Left cardiac atrium (tissue), 4 donors: ENCODE measurements around the gene CARD6. TPM values are rescaled to one million over a fixed set of nuclear protein-coding genes. Genes with fewer than 3 reads are reported as not detected.
"Not testable (repeated sequence)": the region's sequence is repeated elsewhere in the genome, so short reads cannot be mapped to it uniquely, and the experiment has no call there.

ENCODE experiments used
- ATAC-seq, 2 donors: fragments of 200-7000 bp; cut with Tn5 transposase; one replicate each; pipeline ENCODE4 v1.9.1; 2020; ENCODE audit warnings: mild to moderate bottlenecking in 2 of 2, moderate library complexity in 2 of 2
- DNase-seq: peaks from one replicate; pipeline ENCODE4 v3.0.0-alpha.2; 2020
- intact Hi-C, 2 donors: fragments of 100-400 bp; cut with DNase I; formaldehyde crosslinking; loops; one replicate each; pipeline versions ENCODE4 v1.14.1 to v1.15.1; 2022 to 2023
- long read RNA-seq: library from polyadenylated mRNA; unstranded; transcript quantifications from one replicate; pipeline ENCODE4 v2.0.0, GENCODE V29; 2021
- total RNA-seq, 2 donors: library from RNA; stranded (reverse); fragmentation: NEBNext Ultra II Directional; extraction: Animal tissue kit (Norgen Biotek cat#: 25700); gene quantifications; one replicate each; pipeline ENCODE4 v1.2.1, GENCODE V29; 2021
- donor health status: DM: no; HTN: yes; CAD: no.
- donor health status: DM: no; HTN: yes; CAD: no; lungs with severe emphysema.
- donor health status: DM: yes; HTN: yes; CAD: no.
- donor health status: Dilated cardiomyopathy.

Gene CARD6, protein sequence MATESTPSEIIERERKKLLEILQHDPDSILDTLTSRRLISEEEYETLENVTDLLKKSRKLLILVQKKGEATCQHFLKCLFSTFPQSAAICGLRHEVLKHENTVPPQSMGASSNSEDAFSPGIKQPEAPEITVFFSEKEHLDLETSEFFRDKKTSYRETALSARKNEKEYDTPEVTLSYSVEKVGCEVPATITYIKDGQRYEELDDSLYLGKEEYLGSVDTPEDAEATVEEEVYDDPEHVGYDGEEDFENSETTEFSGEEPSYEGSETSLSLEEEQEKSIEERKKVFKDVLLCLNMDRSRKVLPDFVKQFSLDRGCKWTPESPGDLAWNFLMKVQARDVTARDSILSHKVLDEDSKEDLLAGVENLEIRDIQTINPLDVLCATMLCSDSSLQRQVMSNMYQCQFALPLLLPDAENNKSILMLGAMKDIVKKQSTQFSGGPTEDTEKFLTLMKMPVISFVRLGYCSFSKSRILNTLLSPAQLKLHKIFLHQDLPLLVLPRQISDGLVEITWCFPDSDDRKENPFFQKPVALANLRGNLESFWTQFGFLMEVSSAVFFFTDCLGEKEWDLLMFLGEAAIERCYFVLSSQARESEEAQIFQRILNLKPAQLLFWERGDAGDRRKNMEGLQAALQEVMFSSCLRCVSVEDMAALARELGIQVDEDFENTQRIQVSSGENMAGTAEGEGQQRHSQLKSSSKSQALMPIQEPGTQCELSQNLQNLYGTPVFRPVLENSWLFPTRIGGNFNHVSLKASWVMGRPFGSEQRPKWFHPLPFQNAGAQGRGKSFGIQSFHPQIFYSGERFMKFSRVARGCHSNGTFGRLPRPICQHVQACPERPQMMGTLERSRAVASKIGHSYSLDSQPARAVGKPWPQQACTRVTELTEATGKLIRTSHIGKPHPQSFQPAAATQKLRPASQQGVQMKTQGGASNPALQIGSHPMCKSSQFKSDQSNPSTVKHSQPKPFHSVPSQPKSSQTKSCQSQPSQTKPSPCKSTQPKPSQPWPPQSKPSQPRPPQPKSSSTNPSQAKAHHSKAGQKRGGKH
- total RNA-seq: 10 to 100 TPM; 10.6 to 10.8 TPM
- long read RNA-seq, full-length matches to known transcripts: 1 of 4 reads
- long read RNA-seq, partial matches to known transcripts: 0 of 4 reads
- long read RNA-seq, other reads (novel, unspliced or antisense): 3 of 4 reads

DNA sequence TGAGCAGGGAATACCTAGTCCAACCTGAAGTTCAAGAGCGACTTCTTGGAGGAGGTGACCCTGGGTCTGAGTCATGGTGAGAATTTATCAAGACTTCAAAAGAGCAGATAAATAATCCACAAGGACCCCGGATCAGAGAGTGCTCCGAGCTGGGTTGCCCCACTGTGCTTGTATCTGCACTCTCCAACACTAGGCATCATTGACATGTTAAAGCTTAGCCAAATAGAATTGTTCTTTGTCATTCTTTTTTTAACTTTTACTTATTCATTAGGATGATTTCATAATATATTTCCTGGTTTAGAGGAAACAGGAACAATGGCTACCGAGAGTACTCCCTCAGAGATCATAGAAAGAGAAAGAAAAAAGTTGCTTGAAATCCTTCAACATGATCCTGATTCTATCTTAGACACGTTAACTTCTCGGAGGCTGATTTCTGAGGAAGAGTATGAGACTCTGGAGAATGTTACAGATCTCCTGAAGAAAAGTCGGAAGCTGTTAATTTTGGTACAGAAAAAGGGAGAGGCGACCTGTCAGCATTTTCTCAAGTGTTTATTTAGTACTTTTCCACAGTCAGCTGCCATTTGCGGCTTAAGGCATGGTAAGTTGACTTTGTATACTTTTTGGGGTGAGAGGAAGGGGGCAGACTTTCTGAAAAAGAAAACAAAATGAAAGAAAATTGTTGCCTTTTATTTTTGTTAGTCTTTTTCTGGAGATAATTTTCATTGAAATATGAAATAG is at the start of gene CARD6:
CARD6 (plus strand) TSS at position 300 of the 738 bp plus-strand sequence; CDS start at position 316, 16 bp downstream.
- ATAC-seq: peak; percentile 56 to 70
- intact Hi-C loops: no loop called here

DNA sequence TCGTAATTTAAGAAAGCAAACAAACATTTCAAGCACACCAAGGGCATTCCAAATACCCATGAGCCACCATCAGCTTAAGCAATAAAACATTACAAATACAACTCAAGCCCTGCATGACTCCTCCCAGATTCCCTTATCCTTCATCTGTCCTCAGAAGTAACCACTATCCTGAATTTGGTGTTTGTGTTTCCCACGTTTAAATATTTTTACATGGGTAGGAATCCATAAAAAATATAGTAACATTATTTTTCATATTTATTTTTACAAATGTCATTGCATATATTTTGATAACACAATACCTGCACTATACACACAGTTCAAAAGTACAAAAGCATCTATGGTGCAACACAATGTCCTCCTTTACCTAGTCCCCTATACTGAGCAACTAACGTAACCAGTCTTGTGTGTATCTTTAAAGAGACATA is 49.4 kb upstream of the CARD6 start:
- ATAC-seq: no peak
- no peak for DNase-seq
- intact Hi-C loops: no loop called here

More for the DNA sequence above, at the start of gene CARD6:
- no peak for DNase-seq

DNA sequence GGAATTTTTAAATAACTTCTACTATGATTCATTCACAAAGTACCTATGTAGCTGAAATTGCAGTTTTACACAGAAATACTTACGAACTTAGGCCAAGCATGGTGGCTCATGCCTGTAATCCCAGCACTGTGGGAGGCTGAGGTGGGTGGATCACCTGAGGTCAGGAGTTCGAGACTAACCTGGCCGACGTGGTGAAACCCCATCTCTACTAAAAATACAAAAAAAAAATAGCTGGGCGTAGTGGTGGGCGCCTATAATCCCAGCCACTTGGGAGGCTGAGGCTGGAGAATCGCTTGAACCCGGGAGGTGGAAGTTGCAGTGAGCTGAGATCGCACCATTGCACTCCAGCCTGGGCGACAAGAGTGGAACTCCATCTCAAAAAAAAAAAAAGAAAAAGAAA is 48.5 kb upstream of the CARD6 start:
- intact Hi-C loops, ATAC-seq, DNase-seq: not testable (repeated sequence)

DNA sequence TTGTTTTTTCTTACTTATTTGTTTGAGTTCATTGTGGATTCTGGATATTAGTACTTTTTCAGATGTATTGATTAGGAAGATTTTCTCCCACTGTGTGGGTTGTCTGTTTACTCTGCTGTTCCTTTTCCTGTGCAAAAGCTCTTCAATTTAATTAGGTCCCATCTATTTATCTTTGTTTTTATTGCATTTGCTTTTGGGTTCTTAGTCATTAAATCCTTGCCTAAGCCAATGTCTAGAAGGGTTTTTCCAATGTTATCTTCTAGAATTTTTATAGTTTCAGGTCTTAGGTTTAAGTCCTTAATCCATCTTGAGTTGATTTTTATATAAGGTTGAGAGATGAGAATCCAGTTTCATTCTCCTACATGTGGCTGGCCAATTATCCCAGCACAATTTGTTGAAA is 46.8 kb upstream of the CARD6 start:
- intact Hi-C loops, ATAC-seq, DNase-seq: not testable (repeated sequence)

DNA sequence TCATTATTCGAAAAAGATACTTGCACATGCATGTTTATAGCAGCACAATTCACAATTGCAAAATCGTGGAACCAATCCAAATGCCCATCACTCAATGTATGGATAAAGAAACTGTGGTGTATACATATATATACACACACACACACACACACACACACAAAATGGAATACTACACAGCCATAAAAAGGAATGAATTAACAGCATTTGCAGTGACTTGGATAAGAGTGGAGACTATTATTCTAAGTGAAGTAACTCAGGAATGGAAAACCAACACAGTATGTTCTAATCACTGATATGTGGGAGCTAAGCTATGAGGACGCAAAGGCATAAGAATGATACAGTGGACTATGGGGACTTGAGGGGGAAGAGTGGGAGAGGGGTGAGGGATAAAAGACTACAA is 46.3 kb upstream of the CARD6 start:
- ATAC-seq, intact Hi-C loops, DNase-seq: not testable (repeated sequence)

DNA sequence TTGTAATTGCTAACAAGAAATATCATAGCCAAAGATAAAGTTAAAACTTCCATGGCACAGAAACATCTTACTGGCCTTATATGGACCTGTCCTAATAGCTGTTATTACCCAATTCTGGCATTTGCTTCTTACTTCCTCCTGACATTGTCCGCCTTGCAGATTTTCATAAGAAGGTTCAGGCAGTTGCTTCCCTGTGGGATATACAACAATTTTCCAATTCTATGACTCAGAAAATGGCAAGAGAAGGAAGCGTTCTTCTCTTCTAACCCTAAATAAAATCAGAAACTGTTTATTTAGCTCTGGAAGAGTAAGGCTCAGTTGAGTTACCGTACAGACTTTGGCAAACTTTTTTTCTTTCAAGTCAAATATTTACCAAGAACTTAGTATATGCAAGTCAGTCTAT is 44.7 kb upstream of the CARD6 start:
- ATAC-seq (no peak), DNase-seq (no peak)
- intact Hi-C loops: no loop called here

DNA sequence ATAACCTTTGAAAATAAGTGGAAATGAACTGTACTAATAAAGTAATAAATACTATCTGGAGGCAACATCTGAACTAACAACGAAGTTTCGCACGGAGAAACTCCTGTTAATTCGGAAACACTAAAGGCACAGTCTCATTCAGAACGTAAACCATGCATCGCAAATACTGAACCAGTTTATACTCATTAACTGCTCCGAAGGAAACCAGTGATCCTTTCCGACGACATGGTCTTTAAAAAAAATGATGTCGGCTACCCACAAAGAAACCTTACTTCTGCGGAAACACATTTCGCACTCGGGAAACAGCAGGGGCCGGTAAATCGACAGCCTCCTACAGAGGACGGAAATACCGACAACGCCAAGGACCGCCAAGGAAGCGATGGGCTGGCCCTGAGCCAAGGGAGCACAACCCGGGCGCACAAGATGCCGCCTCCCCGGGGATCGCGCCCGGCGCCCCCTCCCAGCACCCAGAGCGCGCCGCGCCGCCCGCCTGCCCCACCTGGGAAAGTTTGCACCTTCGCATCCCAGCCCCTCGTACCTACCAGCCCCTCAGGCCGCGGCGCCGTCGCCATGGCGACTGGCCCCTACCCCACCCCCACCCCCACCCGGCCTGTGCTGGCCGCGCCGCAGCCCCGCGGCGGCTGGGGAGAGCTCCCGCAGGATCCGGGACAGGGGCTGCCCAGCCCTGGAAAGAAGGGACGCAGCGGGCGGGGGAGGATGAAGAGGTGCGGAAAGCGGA is 43.7 kb upstream of the CARD6 start:
- intact Hi-C loops: no loop called here
- ATAC-seq (peak; percentile 75 to 76), DNase-seq (peak; percentile 85)

DNA sequence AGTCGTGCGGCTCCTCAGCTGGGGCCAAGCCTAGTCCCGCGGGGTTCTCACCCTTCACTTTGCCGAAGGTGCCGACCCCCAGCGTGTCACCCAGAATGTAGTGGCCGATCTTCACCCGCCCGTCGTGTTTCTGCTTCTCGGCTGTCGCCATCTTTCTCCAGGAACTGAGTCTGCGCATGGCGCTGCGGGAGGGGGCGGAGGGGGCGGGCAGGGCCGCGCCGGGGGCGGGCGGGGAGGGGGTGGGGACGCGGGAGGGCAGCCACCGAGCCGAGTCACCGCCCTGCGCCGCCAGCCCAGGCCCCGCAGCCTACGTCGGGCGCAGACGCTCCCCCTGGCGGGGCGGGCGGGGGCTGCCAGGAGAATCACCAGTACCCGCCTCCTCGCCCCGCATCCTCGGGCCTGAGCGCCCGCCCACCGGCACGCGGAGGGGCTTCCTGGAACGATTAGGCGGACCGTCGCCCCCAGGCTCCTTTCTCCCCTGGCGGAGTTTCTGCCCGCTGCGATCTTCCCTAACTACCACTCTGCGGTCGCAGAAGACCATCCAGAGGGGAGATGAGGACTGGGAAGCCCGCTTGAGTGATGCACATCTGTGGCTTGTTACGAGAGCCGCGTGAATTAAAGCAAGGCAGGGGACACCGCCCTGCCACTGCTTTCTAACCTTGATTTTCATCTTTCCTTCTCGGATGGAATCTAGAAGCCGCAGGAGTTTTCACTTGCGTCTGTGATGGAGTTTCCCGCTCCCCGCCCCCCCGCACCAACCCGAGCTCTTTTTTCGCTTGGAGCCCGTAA is 43.0 kb upstream of the CARD6 start, which contains the start of gene PRKAA1:
PRKAA1 (minus strand) TSS at position 363 of the 789 bp plus-strand sequence; CDS start at position 178, 185 bp downstream.
- intact Hi-C loops: no loop called here
- peak; percentile 95 to 96 for ATAC-seq

DNA sequence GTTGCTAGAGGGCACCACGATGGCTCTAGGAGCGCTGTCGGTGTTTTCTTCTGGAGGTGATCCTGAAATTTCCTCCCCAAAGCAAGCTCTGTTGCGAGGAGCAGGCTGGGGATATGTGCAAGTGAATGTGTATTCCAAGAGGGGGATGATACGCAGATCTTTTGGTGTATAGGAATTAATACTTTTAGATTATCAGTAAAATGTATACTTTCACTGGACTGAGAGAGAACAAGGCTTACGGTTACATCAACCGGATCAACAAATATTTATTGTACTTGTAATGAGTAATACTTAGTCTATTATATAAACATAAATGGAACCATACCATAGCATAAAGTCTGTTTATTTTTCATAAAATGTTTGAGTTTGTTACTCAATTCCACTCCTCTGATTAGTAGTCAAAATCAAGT is 42.4 kb upstream of the CARD6 start:
- ATAC-seq (peak in 1 of 2 donors; percentile 70), DNase-seq (no peak)
- intact Hi-C loops: no loop called here

More for the DNA sequence above, 43.0 kb upstream of the CARD6 start, which contains the start of gene PRKAA1:
- peak; percentile 92 for DNase-seq

DNA sequence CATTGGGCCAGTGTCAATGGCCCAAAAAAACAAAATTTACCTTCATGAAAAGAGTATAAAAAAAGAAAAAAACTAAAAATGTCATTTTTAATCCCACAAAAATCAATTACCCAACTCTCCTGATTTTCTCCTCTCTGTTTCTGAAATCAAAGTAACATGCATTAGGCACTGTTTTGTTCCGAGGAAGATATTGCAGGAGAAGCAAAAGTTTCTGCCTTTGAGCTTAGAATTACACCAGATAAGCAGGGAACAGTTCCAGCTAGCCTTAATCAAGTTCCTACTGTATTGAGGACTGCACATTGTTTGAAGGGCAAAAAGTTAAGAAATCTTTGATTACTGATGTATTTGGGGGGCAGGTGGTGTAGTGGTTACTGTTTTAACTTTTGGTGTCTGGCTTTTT is 41.9 kb upstream of the CARD6 start:
- intact Hi-C loops: no loop called here
- ATAC-seq (no peak), DNase-seq (no peak)

DNA sequence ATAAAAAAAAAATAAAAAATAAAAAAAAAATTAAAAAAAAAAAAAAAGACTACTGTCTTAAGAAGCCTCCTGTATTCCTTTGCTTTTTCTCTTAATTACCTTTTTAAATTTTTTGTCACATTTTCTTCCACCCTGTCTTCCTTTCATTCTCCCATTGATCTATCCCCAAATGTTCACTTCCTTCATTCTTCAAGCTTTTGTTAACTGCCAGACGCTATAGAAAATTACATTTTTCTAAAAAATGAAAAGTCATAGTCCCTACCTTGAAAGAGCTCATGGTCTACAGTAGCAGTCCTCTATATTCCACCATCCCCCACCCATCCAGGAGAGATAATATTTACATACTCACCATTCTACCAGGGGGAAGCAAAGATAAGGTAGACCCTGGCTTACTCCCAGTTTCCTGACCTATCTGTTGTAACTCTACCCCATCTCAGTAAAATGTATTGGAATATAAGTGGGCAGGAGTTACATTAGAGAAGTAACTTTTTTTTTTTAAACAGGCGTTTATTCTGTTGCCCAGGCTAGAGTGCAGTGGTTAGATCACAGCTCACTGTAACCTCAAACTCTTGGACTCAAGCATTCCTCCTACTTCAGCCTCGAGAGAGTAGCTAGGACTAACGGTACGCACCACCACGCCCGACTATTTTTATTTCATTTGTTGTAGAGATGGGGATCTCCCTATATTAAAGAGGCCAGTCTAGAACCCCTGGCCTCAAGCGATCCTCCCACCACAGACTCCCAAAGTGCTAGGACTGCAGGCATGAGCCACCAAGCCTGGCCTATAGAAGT is 39.2 kb upstream of the CARD6 start:
- DNase-seq (no peak), ATAC-seq (no peak)
- intact Hi-C loops: no loop called here

DNA sequence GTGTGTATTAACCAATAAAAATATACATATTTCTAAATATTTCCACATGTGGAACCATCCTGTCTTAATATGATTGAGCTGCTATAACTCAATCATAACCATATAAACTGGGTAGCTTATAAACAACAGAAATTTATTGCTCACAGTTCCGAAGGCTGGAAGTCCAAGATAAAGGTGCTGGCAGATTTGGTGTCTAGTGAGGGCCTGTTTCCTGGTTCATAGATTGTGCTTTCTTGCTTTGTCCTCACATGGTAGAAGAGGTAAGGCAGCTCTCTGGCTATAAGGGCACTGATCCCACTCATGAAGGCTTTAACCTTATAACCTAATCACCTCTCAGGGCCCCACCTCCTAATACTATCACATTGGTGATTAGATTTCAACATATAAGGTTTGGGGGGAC is 29.0 kb upstream of the CARD6 start:
- intact Hi-C loops: no loop called here
- no peak for DNase-seq
- no peak for ATAC-seq

DNA sequence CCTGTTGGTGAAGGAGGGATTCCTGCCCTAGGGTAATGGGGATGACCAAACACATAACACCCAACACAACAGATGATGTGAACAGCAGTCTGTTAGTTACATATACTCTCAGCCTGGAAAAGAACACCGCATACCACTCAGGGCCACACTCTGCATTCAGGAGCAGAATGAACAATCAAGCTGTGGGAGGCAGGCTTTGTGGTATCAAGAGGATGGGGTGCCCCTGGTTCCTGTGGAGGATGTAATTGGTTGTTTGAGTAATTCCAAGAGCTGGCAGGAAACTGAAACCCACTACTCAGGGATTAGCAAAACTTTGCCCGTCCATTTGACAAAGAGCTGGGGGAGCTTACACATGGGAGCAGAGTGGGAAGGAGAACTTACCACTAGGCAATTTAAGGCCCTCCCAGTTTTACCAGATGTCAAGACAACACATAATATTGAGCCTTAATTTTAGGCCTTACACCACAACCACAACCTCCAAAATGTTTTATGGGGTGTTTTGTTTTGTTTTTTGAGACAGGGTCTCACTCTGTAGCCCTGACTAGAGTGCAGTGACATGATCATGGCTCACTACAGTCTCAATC is 27.4 kb upstream of the CARD6 start:
- ATAC-seq (no peak), DNase-seq (no peak)
- intact Hi-C loops: no loop called here

DNA sequence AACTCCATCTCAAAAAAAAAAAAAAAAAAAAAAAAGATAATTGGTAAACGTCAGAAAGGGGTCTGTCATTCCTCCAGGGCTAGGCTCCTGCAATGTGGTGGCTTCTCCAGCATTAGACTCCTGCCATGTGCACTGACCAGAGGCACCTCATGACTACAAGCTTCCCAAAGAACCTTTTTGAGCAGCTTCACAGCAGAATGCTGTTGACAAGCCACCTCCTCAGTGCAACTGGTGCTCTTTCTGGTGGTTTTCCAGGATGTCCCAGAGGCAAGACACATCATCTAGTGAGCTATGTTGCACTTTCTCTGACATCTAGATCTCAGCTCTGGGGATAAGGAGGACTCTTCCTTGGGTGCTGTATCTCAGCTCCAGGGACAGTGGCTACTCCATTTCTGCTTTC is 17.7 kb upstream of the CARD6 start:
- intact Hi-C loops: no loop called here
- DNase-seq (no peak), ATAC-seq (peak in 1 of 2 donors; percentile 14)

DNA sequence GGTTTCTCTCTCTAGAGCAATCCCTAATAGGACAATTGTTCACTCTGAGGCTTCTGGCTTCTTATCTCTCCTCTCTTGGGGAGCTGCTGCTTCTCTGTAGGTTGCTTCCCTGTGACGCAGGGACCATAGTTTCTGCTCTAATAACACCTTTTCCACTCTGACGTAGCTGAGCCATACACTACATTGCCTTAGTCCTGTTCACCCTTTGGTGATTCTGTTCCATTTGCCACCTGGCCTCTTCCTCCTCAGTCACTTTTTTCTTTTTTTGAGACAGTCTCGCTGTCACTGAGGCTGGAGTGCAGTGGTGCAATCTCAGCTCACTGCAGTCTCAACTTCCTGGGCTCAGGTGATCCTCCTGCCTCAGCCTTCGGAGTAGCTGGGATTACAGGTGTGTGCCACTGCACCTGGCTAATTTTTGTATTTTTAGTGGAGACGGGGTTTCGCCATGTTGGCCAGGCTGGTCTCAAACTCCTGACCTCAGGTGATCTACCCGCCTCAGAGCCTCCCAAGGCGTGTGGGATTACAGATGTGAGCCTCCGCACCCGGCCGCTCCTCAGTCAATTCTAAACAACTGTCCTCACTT is 15.6 kb upstream of the CARD6 start:
- ATAC-seq, intact Hi-C loops, DNase-seq: not testable (repeated sequence)
